ENCODE measurements around the gene NF2. TPM values are rescaled to one million over a fixed set of nuclear protein-coding genes. Genes with fewer than 3 reads are reported as not detected.

NF2 gene
- total RNA-seq, 2 donors from 2014 or later = 45.7 to 51.4 TPM

DNA sequence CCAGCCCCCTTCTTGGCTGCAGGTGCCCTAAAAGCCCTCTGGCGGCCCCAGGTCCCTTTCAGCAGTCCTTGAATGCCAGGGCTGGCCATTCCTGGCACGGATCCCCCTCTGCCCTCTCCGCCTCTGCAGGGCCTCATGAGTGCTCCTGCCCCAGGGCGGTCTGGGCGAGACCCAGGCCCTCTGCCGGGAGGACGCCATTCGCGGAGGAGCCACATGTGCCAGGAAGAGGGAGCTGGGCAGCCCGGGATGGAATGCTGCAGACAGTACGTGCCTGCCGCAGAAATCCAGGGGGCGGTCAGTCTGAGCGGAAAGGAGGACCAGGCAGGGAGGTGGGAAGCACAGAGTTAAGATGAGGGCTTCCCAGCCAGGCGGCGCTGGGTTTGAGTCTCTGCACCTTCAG, 119.2 kb downstream of the NF2 start:
- H3K4me3 ChIP-seq (ENCODE audit: low read length) = no peak overlapping the region

DNA sequence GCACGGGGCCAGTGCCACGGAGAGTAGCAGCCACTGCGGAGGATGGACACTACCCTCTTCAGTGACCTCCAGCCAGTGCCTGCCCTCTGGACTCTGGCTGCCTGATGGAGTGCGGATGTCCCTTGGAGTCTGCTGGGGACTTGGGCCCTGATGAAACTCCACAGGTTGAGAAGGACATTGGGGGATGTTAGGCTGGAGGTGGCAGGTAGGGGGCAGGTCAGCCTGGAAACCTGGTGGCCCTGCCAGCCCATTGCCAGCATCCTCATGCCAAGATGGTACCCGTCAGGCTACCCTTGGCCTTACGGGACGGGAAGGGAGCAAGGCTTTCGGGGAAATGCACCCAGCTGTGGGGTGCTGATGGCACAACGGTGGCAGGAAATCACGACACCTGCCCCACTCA, 120.3 kb downstream of the NF2 start:
- H3K27me3 Mint-ChIP-seq (ENCODE audit: insufficient read depth) = peaks cover 59% of the 10 kb centered on the region
- H3K9me3 ChIP-seq (ENCODE audit: control insufficient read depth, low read length) = no peaks in the 10 kb centered on the region
- H3K27me3 ChIP-seq (ENCODE audit: control insufficient read depth, insufficient read depth, low read length, poor library complexity, severe bottlenecking) = peaks cover 59% of the 10 kb centered on the region
- no peaks in the 10 kb centered on the region for H3K36me3 Mint-ChIP-seq (ENCODE audit: low read depth)
- no peak for DNase-seq
- H3K9me3 Mint-ChIP-seq = no peaks in the 10 kb centered on the region
- WGBS, 2 experiments (ENCODE audit: insufficient coverage in 1 of 2, insufficient read length in 1 of 2) = 94 to 96% methylated on average over 5 to 10 of the region's 10 CpGs
- H3K4me3 ChIP-seq (ENCODE audit: low read length) = no peak overlapping the region
- no peaks in the 10 kb centered on the region for H3K4me1 ChIP-seq (ENCODE audit: control insufficient read depth, insufficient read depth, low read length)
- no peak overlapping the region for H3K4me3 Mint-ChIP-seq
- TF ChIP-seq, protein P1, sequence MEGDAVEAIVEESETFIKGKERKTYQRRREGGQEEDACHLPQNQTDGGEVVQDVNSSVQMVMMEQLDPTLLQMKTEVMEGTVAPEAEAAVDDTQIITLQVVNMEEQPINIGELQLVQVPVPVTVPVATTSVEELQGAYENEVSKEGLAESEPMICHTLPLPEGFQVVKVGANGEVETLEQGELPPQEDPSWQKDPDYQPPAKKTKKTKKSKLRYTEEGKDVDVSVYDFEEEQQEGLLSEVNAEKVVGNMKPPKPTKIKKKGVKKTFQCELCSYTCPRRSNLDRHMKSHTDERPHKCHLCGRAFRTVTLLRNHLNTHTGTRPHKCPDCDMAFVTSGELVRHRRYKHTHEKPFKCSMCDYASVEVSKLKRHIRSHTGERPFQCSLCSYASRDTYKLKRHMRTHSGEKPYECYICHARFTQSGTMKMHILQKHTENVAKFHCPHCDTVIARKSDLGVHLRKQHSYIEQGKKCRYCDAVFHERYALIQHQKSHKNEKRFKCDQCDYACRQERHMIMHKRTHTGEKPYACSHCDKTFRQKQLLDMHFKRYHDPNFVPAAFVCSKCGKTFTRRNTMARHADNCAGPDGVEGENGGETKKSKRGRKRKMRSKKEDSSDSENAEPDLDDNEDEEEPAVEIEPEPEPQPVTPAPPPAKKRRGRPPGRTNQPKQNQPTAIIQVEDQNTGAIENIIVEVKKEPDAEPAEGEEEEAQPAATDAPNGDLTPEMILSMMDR (conservative IDR thresholded peaks at IDR 0.05) = peak; percentile 63
- no peak overlapping the region for H3K27ac Mint-ChIP-seq
- H3K4me1 Mint-ChIP-seq = peaks cover 8% of the 10 kb centered on the region
- H3K36me3 ChIP-seq (ENCODE audit: control insufficient read depth, insufficient read depth, low read length) = no peaks in the 10 kb centered on the region
- no peak overlapping the region for H3K9ac ChIP-seq (ENCODE audit: extremely low read depth, low read length, poor library complexity, severe bottlenecking)
- H3K27ac ChIP-seq (ENCODE audit: low read depth, low read length) = no peak overlapping the region

More for the DNA sequence above, 119.2 kb downstream of the NF2 start:
- peak; percentile 41 for DNase-seq
- Histone ChIP-seq H3K27me3 (ENCODE audit: control insufficient read depth, insufficient read depth, low read length, poor library complexity, severe bottlenecking) (peaks cover 71% of the 10 kb centered on the region), H3K4me1 (ENCODE audit: control insufficient read depth, insufficient read depth, low read length) (no peaks in the 10 kb centered on the region), H3K36me3 (ENCODE audit: control insufficient read depth, insufficient read depth, low read length) (no peaks in the 10 kb centered on the region), H3K9me3 (ENCODE audit: control insufficient read depth, low read length) (no peaks in the 10 kb centered on the region), H3K27ac (ENCODE audit: low read depth, low read length) (no peak overlapping the region), H3K9ac (ENCODE audit: extremely low read depth, low read length, poor library complexity, severe bottlenecking) (no peak overlapping the region)
- Mint-ChIP-seq H3K27ac (no peak overlapping the region), H3K9me3 (no peaks in the 10 kb centered on the region), H3K4me1 (peaks cover 8% of the 10 kb centered on the region), H3K4me3 (no peak overlapping the region), H3K36me3 (ENCODE audit: low read depth) (no peaks in the 10 kb centered on the region), H3K27me3 (ENCODE audit: insufficient read depth) (peaks cover 70% of the 10 kb centered on the region)
- TF ChIP-seq, protein P1 (conservative IDR thresholded peaks at IDR 0.05) = no peak
- 84 to 100% methylated on average over 3 to 16 of the region's 16 CpGs for WGBS, 2 experiments (ENCODE audit: insufficient coverage in 1 of 2, insufficient read length in 1 of 2)

DNA sequence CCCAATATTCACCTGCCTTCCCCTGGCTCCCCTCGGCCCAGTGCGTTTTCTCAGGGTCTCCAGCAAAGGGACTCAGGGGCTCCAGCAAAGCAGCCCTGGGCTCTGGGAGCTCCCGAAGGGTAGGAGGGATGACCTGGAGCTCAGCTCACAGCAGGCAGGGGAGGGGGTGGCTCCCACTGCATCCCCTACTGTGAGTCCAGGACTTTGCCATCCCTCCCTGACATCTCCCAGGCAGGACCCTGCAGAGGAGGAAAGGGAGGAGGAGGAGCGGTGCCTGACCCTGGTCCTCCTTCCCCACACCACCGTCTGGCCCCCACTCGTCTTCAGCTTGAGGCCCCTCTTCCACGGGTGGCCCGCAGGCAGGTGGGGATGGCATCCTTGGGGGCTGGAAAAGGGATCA, 121.4 kb downstream of the NF2 start:
- no peak overlapping the region for H3K4me3 Mint-ChIP-seq
- H3K36me3 Mint-ChIP-seq (ENCODE audit: low read depth) = no peaks in the 10 kb centered on the region
- Histone ChIP-seq H3K27ac (ENCODE audit: low read depth, low read length) (no peak overlapping the region), H3K36me3 (ENCODE audit: control insufficient read depth, insufficient read depth, low read length) (no peaks in the 10 kb centered on the region), H3K9ac (ENCODE audit: extremely low read depth, low read length, poor library complexity, severe bottlenecking) (no peak overlapping the region), H3K4me3 (ENCODE audit: low read length) (no peak overlapping the region), H3K27me3 (ENCODE audit: control insufficient read depth, insufficient read depth, low read length, poor library complexity, severe bottlenecking) (peaks cover 49% of the 10 kb centered on the region), H3K9me3 (ENCODE audit: control insufficient read depth, low read length) (no peaks in the 10 kb centered on the region), H3K4me1 (ENCODE audit: control insufficient read depth, insufficient read depth, low read length) (no peaks in the 10 kb centered on the region)
- H3K4me1 Mint-ChIP-seq = peaks cover 8% of the 10 kb centered on the region
- H3K27ac Mint-ChIP-seq = no peak overlapping the region
- WGBS, 2 experiments (ENCODE audit: insufficient coverage in 1 of 2, insufficient read length in 1 of 2) = 73% methylated on average over 7 of the region's 8 CpGs; no CpG with 5 or more reads in 1 of the 2 experiments
- TF ChIP-seq, protein P1 (conservative IDR thresholded peaks at IDR 0.05) = no peak
- DNase-seq = no peak
- no peaks in the 10 kb centered on the region for H3K9me3 Mint-ChIP-seq
- H3K27me3 Mint-ChIP-seq (ENCODE audit: insufficient read depth) = peaks cover 48% of the 10 kb centered on the region
